H9 (cell line): Measurements from ENCODE around the gene PREB. TPM values are rescaled to one million over a fixed set of nuclear protein-coding genes. Genes with fewer than 3 reads are reported as not detected.

Source experiments
- DNase-seq: peaks from one replicate; pipeline ENCODE4 v3.0.0-alpha.2; 2017
- H2AFZ ChIP-seq: one replicate; pipeline ENCODE4 v1.6.1; 2013; ENCODE audit warnings: mild to moderate bottlenecking, low read length, control low read depth, moderate library complexity
- H2AK5ac ChIP-seq: 2 replicates; pipeline ENCODE4 v1.6.1; 2013; ENCODE audit warnings: low read length, control low read depth, mixed read lengths; ENCODE audit not compliant: insufficient read length
- H2BK120ac ChIP-seq: one replicate; pipeline ENCODE4 v1.6.1; 2013; ENCODE audit warnings: low read depth, mild to moderate bottlenecking, low read length, control low read depth, inconsistent platforms; ENCODE audit not compliant: poor library complexity, severe bottlenecking
- H2BK12ac ChIP-seq: 2 replicates; pipeline ENCODE4 v1.6.1; 2013; ENCODE audit warnings: low read length, control low read depth, mixed read lengths, low read depth; ENCODE audit not compliant: insufficient read length
- H2BK15ac ChIP-seq: 2 replicates; pipeline ENCODE4 v1.6.1; 2013; ENCODE audit warnings: low read depth, low read length, control low read depth
- H2BK20ac ChIP-seq: one replicate; pipeline ENCODE4 v1.6.1; 2013; ENCODE audit warnings: low read depth, mild to moderate bottlenecking, low read length, control low read depth, inconsistent platforms; ENCODE audit not compliant: poor library complexity, severe bottlenecking
- H2BK5ac ChIP-seq: 2 replicates; pipeline ENCODE4 v1.6.1; 2013; ENCODE audit warnings: low read length, control low read depth, mixed read lengths; ENCODE audit not compliant: insufficient read length
- H3K14ac ChIP-seq: 2 replicates; pipeline ENCODE4 v1.6.1; 2013; ENCODE audit warnings: low read length, control low read depth; ENCODE audit not compliant: insufficient read depth
- H3K18ac ChIP-seq: 2 replicates; pipeline ENCODE4 v1.6.1; 2013; ENCODE audit warnings: low read depth, mild to moderate bottlenecking, mixed read lengths, low read length, control low read depth; ENCODE audit not compliant: insufficient read length
- H3K23ac ChIP-seq: 2 replicates; pipeline ENCODE4 v1.6.1; 2013; ENCODE audit warnings: low read length, control low read depth, mixed read lengths, low read depth; ENCODE audit not compliant: insufficient read length
- H3K23me2 ChIP-seq: 2 replicates; pipeline ENCODE4 v1.6.1; 2013; ENCODE audit warnings: low read depth, mild to moderate bottlenecking, mixed read lengths, low read length, control low read depth; ENCODE audit not compliant: insufficient read length, poor library complexity, severe bottlenecking
- H3K27ac ChIP-seq: 2 replicates; pipeline ENCODE4 v1.5.1; 2013; ENCODE audit warnings: low read length, control low read depth, mixed read lengths, low read depth; ENCODE audit not compliant: insufficient read length
- H3K27me3 ChIP-seq: 2 replicates; pipeline ENCODE4 v1.6.1; 2013; ENCODE audit warnings: low read length, control low read depth, inconsistent platforms; ENCODE audit not compliant: insufficient read depth
- H3K4ac ChIP-seq: 2 replicates; pipeline ENCODE4 v1.6.1; 2013; ENCODE audit warnings: low read depth, mild to moderate bottlenecking, control low read depth, inconsistent platforms, low read length, moderate library complexity
- H3K4me1 ChIP-seq: 2 replicates; pipeline ENCODE4 v1.6.1; 2013; ENCODE audit warnings: low read length, control low read depth, inconsistent platforms; ENCODE audit not compliant: insufficient read depth
- H3K4me2 ChIP-seq: 2 replicates; pipeline ENCODE4 v1.6.1; 2013; ENCODE audit warnings: low read length, control low read depth, mixed read lengths; ENCODE audit not compliant: insufficient read length, insufficient read depth
- H3K56ac ChIP-seq: 2 replicates; pipeline ENCODE4 v1.6.1; 2013; ENCODE audit warnings: low read depth, mild to moderate bottlenecking, mixed read lengths, low read length, control low read depth; ENCODE audit not compliant: insufficient read length
- H3K79me1 ChIP-seq: 2 replicates; pipeline ENCODE4 v1.6.1; 2013; ENCODE audit warnings: low read depth, mild to moderate bottlenecking, moderate library complexity, low read length, control low read depth, inconsistent platforms; ENCODE audit not compliant: insufficient read depth, poor library complexity, severe bottlenecking
- H3K79me2 ChIP-seq: 2 replicates; pipeline ENCODE4 v1.6.1; 2013; ENCODE audit warnings: low read length, control low read depth, inconsistent platforms; ENCODE audit not compliant: insufficient read depth
- H3K9ac ChIP-seq: 2 replicates; pipeline ENCODE4 v1.6.1; 2013; ENCODE audit warnings: low read length, control low read depth, mixed read lengths; ENCODE audit not compliant: insufficient read length; ENCODE audit errors: extremely low read depth
- H3K9me3 ChIP-seq: one replicate; pipeline ENCODE4 v1.6.1; 2013; ENCODE audit warnings: low read depth, low read length, inconsistent platforms; ENCODE audit not compliant: control insufficient read depth
- H3T11ph ChIP-seq: one replicate; pipeline ENCODE4 v1.6.1; 2013; ENCODE audit warnings: mild to moderate bottlenecking, low read length, control low read depth, inconsistent platforms
- H4K20me1 ChIP-seq: one replicate; pipeline ENCODE4 v1.6.1; 2013; ENCODE audit not compliant: control insufficient read depth, insufficient read length, insufficient read depth
- H4K5ac ChIP-seq: 2 replicates; pipeline ENCODE4 v1.6.1; 2013; ENCODE audit warnings: low read depth, mild to moderate bottlenecking, mixed read lengths, low read length, control low read depth; ENCODE audit not compliant: insufficient read length
- H4K8ac ChIP-seq: replicated peaks from 2 replicates; pipeline ENCODE4 v1.6.1; 2013; ENCODE audit warnings: low read length, control low read depth, mixed read lengths, low read depth; ENCODE audit not compliant: insufficient read length
- H4K91ac ChIP-seq: 2 replicates; pipeline ENCODE4 v1.6.1; 2013; ENCODE audit warnings: low read depth, mild to moderate bottlenecking, moderate library complexity, mixed read lengths, low read length, control low read depth; ENCODE audit not compliant: insufficient read length
- H3K27ac Mint-ChIP-seq, 3 experiments: 2 replicates in 2 of 3; 3 replicates in 1 of 3; pipeline ENCODE4 v1.8.0; 2020 to 2021; ENCODE audit warnings: mixed read lengths in 3 of 3, mild to moderate bottlenecking in 1 of 3, moderate library complexity in 1 of 3
- H3K27me3 Mint-ChIP-seq: 2 replicates; pipeline ENCODE4 v1.8.0; 2021; ENCODE audit warnings: low read depth, mild to moderate bottlenecking, moderate library complexity, mixed read lengths
- H3K36me3 Mint-ChIP-seq, 3 experiments: 2 replicates in 2 of 3; 3 replicates in 1 of 3; pipeline ENCODE4 v1.8.0; 2020 to 2021; ENCODE audit warnings: low read depth in 3 of 3, mixed read lengths in 3 of 3; ENCODE audit not compliant: insufficient read depth in 1 of 3
- H3K4me1 Mint-ChIP-seq, 2 experiments: 2 replicates each; pipeline ENCODE4 v1.8.0; 2020; ENCODE audit warnings: mixed read lengths in 2 of 2
- H3K4me3 Mint-ChIP-seq, 2 experiments: 2 replicates in 1 of 2; 3 replicates in 1 of 2; pipeline ENCODE4 v1.8.0; 2020 to 2021; ENCODE audit warnings: mild to moderate bottlenecking in 2 of 2, mixed read lengths in 2 of 2, moderate library complexity in 1 of 2
- H3K9me3 Mint-ChIP-seq, 2 experiments: 2 replicates in 1 of 2; 3 replicates in 1 of 2; pipeline ENCODE4 v1.8.0; 2020; ENCODE audit warnings: mild to moderate bottlenecking in 2 of 2, mixed read lengths in 2 of 2, moderate library complexity in 1 of 2
- WGBS: extraction: QIAGEN DNeasy Blood & Tissue Kit; methylation state at CpG from one replicate; pipeline ENCODE4 v1.1.7; 2013; ENCODE audit warnings: missing lambda C conversion rate, low lambda C conversion rate, mixed read lengths; ENCODE audit not compliant: insufficient read length; ENCODE audit errors: extremely low coverage; 5-methylcytosine and 5-hydroxymethylcytosine counted together
- total RNA-seq: library from RNA; stranded (reverse); gene quantifications from 2 replicates; pipeline ENCODE4 v1.2.1, GENCODE V29; 2021
- TF ChIP-seq, protein P1 (sequence below): fragments of 200-600 bp; sonication (generic); conservative IDR thresholded peaks from 3 replicates; pipeline ENCODE4 v1.8.0; 2021; ENCODE audit warnings: antibody characterized with exemption, mild to moderate bottlenecking

PREB gene
- total RNA-seq, 1 experiment from 2014 or later: 43.6 TPM

DNA sequence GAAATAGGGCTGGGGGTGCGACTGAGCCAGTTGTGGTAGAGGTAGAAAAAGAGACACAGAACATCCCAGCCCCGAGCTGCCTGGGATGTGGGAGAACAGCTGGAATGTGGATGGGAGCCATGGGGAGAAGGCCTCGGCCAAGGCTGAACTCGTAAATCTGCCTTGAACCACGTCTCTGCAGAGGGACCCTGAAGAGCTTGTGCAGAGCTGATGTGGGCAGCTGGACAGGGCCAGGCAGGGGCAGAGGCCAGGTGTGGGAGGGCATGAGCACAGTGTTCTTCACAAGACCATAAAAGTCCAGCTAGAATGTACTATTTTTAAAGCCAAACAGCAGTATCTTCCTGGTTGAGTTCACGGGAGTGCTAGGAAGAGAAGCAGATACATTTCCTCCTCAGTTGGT is 20.1 kb upstream of the PREB start:
- H3K27ac ChIP-seq: no peak overlapping the region
- H3K23me2 ChIP-seq: no peaks in the 10 kb centered on the region
- no peak overlapping the region for H3K14ac ChIP-seq
- H2BK120ac ChIP-seq: no peak overlapping the region
- no peak overlapping the region for H3K56ac ChIP-seq
- H3K4me2 ChIP-seq: no peak overlapping the region
- no peaks in the 10 kb centered on the region for H3K27me3 ChIP-seq
- no peak overlapping the region for H2BK12ac ChIP-seq
- H3K4me3 Mint-ChIP-seq: no peak overlapping the region
- no peak overlapping the region for H4K8ac ChIP-seq
- no CpG with 5 or more reads among the region's 6 CpGs for WGBS
- H3K36me3 Mint-ChIP-seq: no peaks in the 10 kb centered on the region
- H3K18ac ChIP-seq: no peak overlapping the region
- H3K79me1 ChIP-seq: no peaks in the 10 kb centered on the region
- H3K9me3 ChIP-seq: no peaks in the 10 kb centered on the region
- TF ChIP-seq, protein P1, sequence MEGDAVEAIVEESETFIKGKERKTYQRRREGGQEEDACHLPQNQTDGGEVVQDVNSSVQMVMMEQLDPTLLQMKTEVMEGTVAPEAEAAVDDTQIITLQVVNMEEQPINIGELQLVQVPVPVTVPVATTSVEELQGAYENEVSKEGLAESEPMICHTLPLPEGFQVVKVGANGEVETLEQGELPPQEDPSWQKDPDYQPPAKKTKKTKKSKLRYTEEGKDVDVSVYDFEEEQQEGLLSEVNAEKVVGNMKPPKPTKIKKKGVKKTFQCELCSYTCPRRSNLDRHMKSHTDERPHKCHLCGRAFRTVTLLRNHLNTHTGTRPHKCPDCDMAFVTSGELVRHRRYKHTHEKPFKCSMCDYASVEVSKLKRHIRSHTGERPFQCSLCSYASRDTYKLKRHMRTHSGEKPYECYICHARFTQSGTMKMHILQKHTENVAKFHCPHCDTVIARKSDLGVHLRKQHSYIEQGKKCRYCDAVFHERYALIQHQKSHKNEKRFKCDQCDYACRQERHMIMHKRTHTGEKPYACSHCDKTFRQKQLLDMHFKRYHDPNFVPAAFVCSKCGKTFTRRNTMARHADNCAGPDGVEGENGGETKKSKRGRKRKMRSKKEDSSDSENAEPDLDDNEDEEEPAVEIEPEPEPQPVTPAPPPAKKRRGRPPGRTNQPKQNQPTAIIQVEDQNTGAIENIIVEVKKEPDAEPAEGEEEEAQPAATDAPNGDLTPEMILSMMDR: no peak
- H3K4me1 Mint-ChIP-seq: peaks cover 4 to 9% of the 10 kb centered on the region in 2 experiments
- no peak overlapping the region for H3K23ac ChIP-seq
- H3K27ac Mint-ChIP-seq: peak overlapping the region in 1 of 3 experiments; percentile 90; a peak in 2 of 7 replicates
- no peak overlapping the region for H3K4ac ChIP-seq
- no peak overlapping the region for H2BK20ac ChIP-seq
- peaks cover 2% of the 10 kb centered on the region; the same call in 1 of the 2 replicates for H3K27me3 Mint-ChIP-seq
- no peaks in the 10 kb centered on the region for H4K20me1 ChIP-seq
- H4K5ac ChIP-seq: no peak overlapping the region
- H2BK5ac ChIP-seq: no peak overlapping the region
- H4K91ac ChIP-seq: no peak overlapping the region
- H3T11ph ChIP-seq: no peak overlapping the region
- peaks cover 0 to 2% of the 10 kb centered on the region in 2 experiments; a peak in 2 of 5 replicates for H3K9me3 Mint-ChIP-seq
- no peak overlapping the region for H2BK15ac ChIP-seq
- no peak overlapping the region for H2AFZ ChIP-seq
- H2AK5ac ChIP-seq: no peak overlapping the region
- no peak overlapping the region for H3K9ac ChIP-seq
- DNase-seq: no peak
- no peaks in the 10 kb centered on the region for H3K4me1 ChIP-seq
- no peaks in the 10 kb centered on the region for H3K79me2 ChIP-seq
